Measurements from ENCODE around the gene CYFIP1. TPM values are rescaled to one million over a fixed set of nuclear protein-coding genes. Genes with fewer than 3 reads are reported as not detected.

The CYFIP1 gene
- total and polyA plus RNA-seq, 2 of the 8 experiments (the other 6 are each of a cell fraction or from before 2014, with no cell fraction given): 38.6 to 81.7 TPM

- CTCF ChIA-PET (ENCODE audit: partially characterized antibody): no interaction called here
- Histone ChIP-seq H3K4ac (replicated peaks; ENCODE audit: insufficient read length, low read depth, low read length) (no peak overlapping the region), H3K4me2 (ENCODE audit: insufficient read depth in 1 of 2, low read depth in 2 of 2, low read length in 2 of 2) (no peak overlapping the region), H3K36me3 (ENCODE audit: control insufficient read depth in 2 of 4, insufficient read depth in 4 of 4, low read length in 3 of 4) (peaks cover 0 to 4% (median 0%) of the 10 kb centered on the region in 4 experiments; a peak in 3 of 8 replicates), H3K9ac (replicated peaks in 1 of 4; ENCODE audit: extremely low read depth in 1 of 4, low read depth in 3 of 4, low read length in 3 of 4) (no peak overlapping the region), H3K23ac (ENCODE audit: insufficient read length) (no peak overlapping the region), H2BK12ac (ENCODE audit: low read depth, low read length) (no peak overlapping the region), H4K5ac (ENCODE audit: insufficient read length, low read depth, low read length) (no peak overlapping the region), H2BK5ac (ENCODE audit: low read depth, low read length) (no peak overlapping the region; the same call in 1 of the 2 replicates), H4K8ac (ENCODE audit: extremely low read depth, insufficient read depth, low read length) (no peak overlapping the region), H3K23me2 (ENCODE audit: low read depth, low read length) (no peaks in the 10 kb centered on the region), H3K56ac (replicated peaks; ENCODE audit: insufficient read length, low read depth, low read length) (no peak overlapping the region), H3K27ac (ENCODE audit: low read depth, low read length) (no peak overlapping the region), H3K18ac (ENCODE audit: extremely low read depth, low read length) (no peak overlapping the region; the same call in 1 of the 2 replicates), H2AK5ac (ENCODE audit: low read depth, low read length) (no peak overlapping the region), H3K14ac (ENCODE audit: insufficient read length) (no peak overlapping the region), H2BK120ac (replicated peaks; ENCODE audit: low read depth, low read length) (no peak overlapping the region), H3K79me2 (ENCODE audit: control insufficient read depth in 1 of 2, insufficient read depth in 2 of 2, low read length in 2 of 2) (no peaks in the 10 kb centered on the region), H3K4me1 (replicated peaks in 1 of 4; ENCODE audit: control insufficient read depth in 3 of 4, insufficient read depth in 4 of 4, low read length in 3 of 4) (no peaks in the 10 kb centered on the region), H3K4me3 (ENCODE audit: extremely low read depth in 1 of 4, insufficient read depth in 2 of 4, low read depth in 3 of 4, low read length in 4 of 4) (no peak overlapping the region), H3K79me1 (ENCODE audit: low read depth, low read length) (no peaks in the 10 kb centered on the region), H4K91ac (replicated peaks; ENCODE audit: insufficient read length, low read length) (no peak overlapping the region), H2BK20ac (ENCODE audit: low read length) (no peak overlapping the region), H4K20me1 (replicated peaks in 1 of 2; ENCODE audit: control insufficient read depth in 1 of 2, insufficient read depth in 2 of 2, low read length in 2 of 2) (peaks cover 0 to 6% of the 10 kb centered on the region in 2 experiments), H2AFZ (ENCODE audit: low read length) (no peak overlapping the region), H3K9me3 (ENCODE audit: insufficient read depth in 2 of 2, low read depth in 1 of 2, low read length in 1 of 2) (no peaks in the 10 kb centered on the region), H2BK15ac (ENCODE audit: low read length) (no peak overlapping the region), H3K27me3 (replicated peaks in 1 of 4; ENCODE audit: control insufficient read depth in 3 of 4, extremely low read depth in 1 of 4, insufficient read depth in 3 of 4, low read length in 3 of 4) (no peaks in the 10 kb centered on the region)
- FAIRE-seq (no peak), DNase-seq (ENCODE audit: low read depth in 1 of 2, low spot score in 2 of 2) (no peak)
- no peak for TF ChIP-seq MAFK (IDR thresholded peaks at IDR 0.05; ENCODE audit: low read depth, low read length)
- WGBS, 2 experiments (ENCODE audit: extremely low coverage in 1 of 2, insufficient coverage in 1 of 2, insufficient read length in 1 of 2, insufficient replicate concordance in 2 of 2, low coverage in 1 of 2, low lambda C conversion rate in 2 of 2, missing lambda C conversion rate in 1 of 2): 92% methylated on average over 24 of the region's 25 CpGs; no CpG with 5 or more reads in 1 of the 2 experiments
- POLR2A ChIA-PET (ENCODE audit: partially characterized antibody): no interaction called here
Observed at GRCh38 chr15:22918596-22919140, 61.5 kb downstream of the CYFIP1 start.

Measured in H1 (cell line).